ENCODE data around the gene ARHGEF12.

Gene ARHGEF12

GRCh38 chr11:120410622-120411380, 74.6 kb downstream of the ARHGEF12 start:
- peaks cover 22% of the 10 kb centered on the region for H3K4me1 ChIP-seq (ENCODE audit: insufficient read depth, poor library complexity, severe bottlenecking)
- H3K27me3 ChIP-seq (ENCODE audit: insufficient read depth, poor library complexity, severe bottlenecking): no peaks in the 10 kb centered on the region
- no peaks in the 10 kb centered on the region for H3K9me3 ChIP-seq (ENCODE audit: severe bottlenecking)
- no peak overlapping the region for H3K27ac ChIP-seq (ENCODE audit: poor library complexity, severe bottlenecking)
- peaks cover 19% of the 10 kb centered on the region for H3K36me3 ChIP-seq (ENCODE audit: low read depth)
- no peak for DNase-seq (ENCODE audit: low spot score)
- TF ChIP-seq CTCF (IDR thresholded peaks at IDR 0.05; ENCODE audit: poor library complexity, severe bottlenecking): no peak
- no peak overlapping the region for H3K4me3 ChIP-seq (ENCODE audit: severe bottlenecking)
- no peak; the same call in 2 of the 3 replicates for ATAC-seq (ENCODE audit: low read depth)

DNA sequence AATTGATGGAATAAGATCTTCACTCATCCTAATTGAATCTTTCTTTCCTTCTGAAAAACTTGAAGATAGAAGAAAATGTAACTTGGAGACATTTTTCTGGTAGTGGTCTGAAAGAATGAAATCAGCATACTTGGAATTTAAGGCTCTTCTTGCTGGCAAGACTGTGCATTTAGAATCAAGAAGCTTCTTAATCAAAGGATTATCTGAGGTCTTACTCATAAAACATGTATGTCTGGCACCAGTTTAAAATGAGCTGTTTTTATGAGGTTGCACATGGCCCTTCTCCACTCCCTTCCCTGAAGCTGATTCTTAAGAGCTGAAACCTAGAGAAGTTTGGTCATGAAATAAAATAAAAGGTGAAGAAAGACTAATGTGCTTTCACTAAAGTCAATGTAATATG, 77.3 kb downstream of the ARHGEF12 start:
- peaks cover 19% of the 10 kb centered on the region for H3K36me3 ChIP-seq (ENCODE audit: low read depth)
- TF ChIP-seq CTCF (IDR thresholded peaks at IDR 0.05; ENCODE audit: poor library complexity, severe bottlenecking): no peak
- no peak overlapping the region for H3K4me3 ChIP-seq (ENCODE audit: severe bottlenecking)
- peak; percentile 84 for ATAC-seq (ENCODE audit: low read depth)
- no peaks in the 10 kb centered on the region for H3K9me3 ChIP-seq (ENCODE audit: severe bottlenecking)
- peaks cover 22% of the 10 kb centered on the region for H3K4me1 ChIP-seq (ENCODE audit: insufficient read depth, poor library complexity, severe bottlenecking)
- H3K27me3 ChIP-seq (ENCODE audit: insufficient read depth, poor library complexity, severe bottlenecking): no peaks in the 10 kb centered on the region
- DNase-seq (ENCODE audit: low spot score): no peak
- peak overlapping the region; percentile 36 for H3K27ac ChIP-seq (ENCODE audit: poor library complexity, severe bottlenecking)

DNA sequence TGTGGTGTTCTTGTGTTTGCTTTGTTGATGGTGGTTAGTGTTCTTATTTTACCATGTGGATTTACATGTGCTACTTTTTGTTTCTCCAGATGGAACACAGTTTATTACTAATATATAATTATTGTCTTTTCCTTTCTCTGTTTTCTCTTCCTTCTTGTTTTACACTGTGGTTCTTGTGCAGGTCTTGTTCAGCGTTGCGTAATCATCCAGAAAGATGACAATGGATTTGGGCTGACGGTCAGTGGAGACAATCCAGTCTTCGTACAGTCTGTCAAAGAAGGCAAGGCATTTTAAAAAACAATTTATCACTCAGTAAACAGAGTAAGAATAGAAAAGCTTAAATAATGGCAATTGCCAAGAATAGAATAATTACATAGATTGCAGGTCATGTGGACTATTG, 84.4 kb downstream of the ARHGEF12 start:
- no peak overlapping the region for H3K27ac ChIP-seq (ENCODE audit: poor library complexity, severe bottlenecking)
- no peaks in the 10 kb centered on the region for H3K9me3 ChIP-seq (ENCODE audit: severe bottlenecking)
- no peaks in the 10 kb centered on the region for H3K27me3 ChIP-seq (ENCODE audit: insufficient read depth, poor library complexity, severe bottlenecking)
- no peak for TF ChIP-seq CTCF (IDR thresholded peaks at IDR 0.05; ENCODE audit: poor library complexity, severe bottlenecking)
- no peak for DNase-seq (ENCODE audit: low spot score)
- peaks cover 12% of the 10 kb centered on the region for H3K4me1 ChIP-seq (ENCODE audit: insufficient read depth, poor library complexity, severe bottlenecking)
- no peak overlapping the region for H3K4me3 ChIP-seq (ENCODE audit: severe bottlenecking)
- H3K36me3 ChIP-seq (ENCODE audit: low read depth): peaks cover 34% of the 10 kb centered on the region
- no peak for ATAC-seq (ENCODE audit: low read depth)

GRCh38 chr11:120424185-120424969, 88.2 kb downstream of the ARHGEF12 start:
- TF ChIP-seq CTCF (IDR thresholded peaks at IDR 0.05; ENCODE audit: poor library complexity, severe bottlenecking): no peak
- ATAC-seq (ENCODE audit: low read depth): peak; percentile 49; the same call in 1 of the 3 replicates
- H3K4me3 ChIP-seq (ENCODE audit: severe bottlenecking): no peak overlapping the region
- peaks cover 12% of the 10 kb centered on the region for H3K4me1 ChIP-seq (ENCODE audit: insufficient read depth, poor library complexity, severe bottlenecking)
- no peaks in the 10 kb centered on the region for H3K9me3 ChIP-seq (ENCODE audit: severe bottlenecking)
- no peak for DNase-seq (ENCODE audit: low spot score)
- no peak overlapping the region for H3K27ac ChIP-seq (ENCODE audit: poor library complexity, severe bottlenecking)
- peaks cover 42% of the 10 kb centered on the region for H3K36me3 ChIP-seq (ENCODE audit: low read depth)
- H3K27me3 ChIP-seq (ENCODE audit: insufficient read depth, poor library complexity, severe bottlenecking): no peaks in the 10 kb centered on the region

Measured in RWPE2 (cell line).